ENCODE results near the gene GPR75.

DNA sequence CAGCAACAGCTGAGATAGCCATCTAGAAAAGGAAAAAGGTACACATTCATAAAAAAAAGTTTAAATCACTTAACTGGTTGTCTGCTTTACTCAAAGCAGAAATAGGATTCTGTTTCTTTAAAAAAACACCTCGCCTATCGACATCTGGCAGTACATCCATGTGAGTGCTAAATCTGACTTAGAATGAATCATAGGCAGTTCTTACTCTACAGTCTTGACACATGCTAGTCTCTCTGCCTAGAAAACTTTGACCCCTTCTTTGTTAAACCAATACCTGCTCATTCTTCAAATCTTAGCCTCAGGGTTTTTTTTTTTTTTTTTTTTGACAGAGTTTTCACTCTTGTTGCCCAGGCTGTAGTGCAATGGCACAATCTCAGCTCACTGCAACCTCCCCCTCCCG, 37.1 kb upstream of the GPR75 start:
- TF ChIP-seq, protein P1, sequence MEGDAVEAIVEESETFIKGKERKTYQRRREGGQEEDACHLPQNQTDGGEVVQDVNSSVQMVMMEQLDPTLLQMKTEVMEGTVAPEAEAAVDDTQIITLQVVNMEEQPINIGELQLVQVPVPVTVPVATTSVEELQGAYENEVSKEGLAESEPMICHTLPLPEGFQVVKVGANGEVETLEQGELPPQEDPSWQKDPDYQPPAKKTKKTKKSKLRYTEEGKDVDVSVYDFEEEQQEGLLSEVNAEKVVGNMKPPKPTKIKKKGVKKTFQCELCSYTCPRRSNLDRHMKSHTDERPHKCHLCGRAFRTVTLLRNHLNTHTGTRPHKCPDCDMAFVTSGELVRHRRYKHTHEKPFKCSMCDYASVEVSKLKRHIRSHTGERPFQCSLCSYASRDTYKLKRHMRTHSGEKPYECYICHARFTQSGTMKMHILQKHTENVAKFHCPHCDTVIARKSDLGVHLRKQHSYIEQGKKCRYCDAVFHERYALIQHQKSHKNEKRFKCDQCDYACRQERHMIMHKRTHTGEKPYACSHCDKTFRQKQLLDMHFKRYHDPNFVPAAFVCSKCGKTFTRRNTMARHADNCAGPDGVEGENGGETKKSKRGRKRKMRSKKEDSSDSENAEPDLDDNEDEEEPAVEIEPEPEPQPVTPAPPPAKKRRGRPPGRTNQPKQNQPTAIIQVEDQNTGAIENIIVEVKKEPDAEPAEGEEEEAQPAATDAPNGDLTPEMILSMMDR (conservative IDR thresholded peaks at IDR 0.05; ENCODE audit: low read depth in 2 of 2) = no peak
- TF ChIP-seq POLR2AphosphoS5 (IDR thresholded peaks at IDR 0.05; ENCODE audit: low read depth) (no peak), EZH2 (IDR thresholded peaks at IDR 0.05; ENCODE audit: low read depth, unreplicated experiment) (no peak)

Measured in GM23338 (cell line).